OCI-LY3 (cell line): Measurements from ENCODE around the gene ACY1.

Experiments
- H2AFZ ChIP-seq: fragments of 200-600, 300-600 bp; shearing (Covaris generic); 2 replicates; pipeline ENCODE4 v1.6.0; 2014; ENCODE audit warnings: antibody characterized with exemption, low read depth, low read length
- H3K27ac ChIP-seq: fragments of 200-600, 300-600 bp; sonication (generic); 2 replicates; pipeline ENCODE4 v1.5.1; 2014; ENCODE audit warnings: mild to moderate bottlenecking, low read length, moderate library complexity, mixed read lengths
- H3K27me3 ChIP-seq: fragments of 200-600, 300-600 bp; sonication (generic); 2 replicates; pipeline ENCODE4 v1.6.1; 2014; ENCODE audit warnings: low read depth, low read length, mixed read lengths
- H3K36me3 ChIP-seq: fragments of 200-600, 300-600 bp; sonication (generic); replicated peaks from 2 replicates; pipeline ENCODE3; 2014; ENCODE audit warnings: low read depth, low read length, mixed read lengths
- H3K4me1 ChIP-seq: fragments of 300-600, 200-600 bp; sonication (generic); 2 replicates; pipeline ENCODE4 v1.6.1; 2014; ENCODE audit warnings: low read length, mixed read lengths
- H3K4me2 ChIP-seq: fragments of 200-600, 300-600 bp; sonication (generic); 2 replicates; pipeline ENCODE4 v1.6.1; 2014; ENCODE audit warnings: low read length, mixed read lengths
- H3K4me3 ChIP-seq: fragments of 300-600, 200-600 bp; sonication (generic); 2 replicates; pipeline ENCODE4 v1.5.1; 2014; ENCODE audit warnings: antibody characterized with exemption, mild to moderate bottlenecking, low read length, moderate library complexity
- H3K79me2 ChIP-seq: fragments of 300-600, 200-600 bp; shearing (Covaris generic); 2 replicates; pipeline ENCODE4 v1.6.1; 2014; ENCODE audit warnings: mild to moderate bottlenecking, low read length, mixed read lengths
- H3K9ac ChIP-seq: fragments of 300-600, 200-600 bp; shearing (Covaris generic); 2 replicates; pipeline ENCODE4 v1.6.0; 2014; ENCODE audit warnings: mild to moderate bottlenecking, low read length, moderate library complexity
- H3K9me3 ChIP-seq: fragments of 200-600, 300-600 bp; shearing (Covaris generic); 2 replicates; pipeline ENCODE4 v1.6.1; 2014; ENCODE audit warnings: low read length, mixed read lengths; ENCODE audit not compliant: insufficient read depth
- H4K20me1 ChIP-seq: fragments of 200-600, 300-600 bp; sonication (generic); 2 replicates; pipeline ENCODE4 v1.6.1; 2016; ENCODE audit warnings: low read length, mixed read lengths; ENCODE audit not compliant: insufficient read depth
- CTCF ChIP-seq: fragments of 200-600, 300-600 bp; sonication (generic); IDR thresholded peaks from 2 replicates; pipeline ENCODE4 v1.5.1; 2014; ENCODE audit warnings: antibody characterized with exemption, low read length, low read depth
- EZH2phosphoT487 ChIP-seq: fragments of 200-600 bp; shearing (Covaris generic); IDR thresholded peaks from 2 replicates; pipeline ENCODE4 v1.6.1; 2018; ENCODE audit warnings: antibody characterized with exemption, mixed run types, low read depth

ACY1 gene

GRCh38 chr3:52013802-52014598, 30.7 kb downstream of the ACY1 start:
- Histone ChIP-seq H2AFZ (no peak overlapping the region), H3K4me2 (no peak overlapping the region), H3K9me3 (no peaks in the 10 kb centered on the region), H3K9ac (no peak overlapping the region), H3K4me1 (peaks cover 12% of the 10 kb centered on the region), H3K4me3 (no peak overlapping the region), H3K36me3 (no peaks in the 10 kb centered on the region), H3K27ac (no peak overlapping the region), H3K79me2 (no peaks in the 10 kb centered on the region), H3K27me3 (peaks cover 34% of the 10 kb centered on the region), H4K20me1 (no peaks in the 10 kb centered on the region)
- TF ChIP-seq EZH2phosphoT487 (no peak), CTCF (no peak)

- Histone ChIP-seq H4K20me1 (no peaks in the 10 kb centered on the region), H2AFZ (peak overlapping the region; percentile 62; the same call in 1 of the 2 replicates), H3K27me3 (peaks cover 34% of the 10 kb centered on the region), H3K4me3 (no peak overlapping the region), H3K36me3 (no peaks in the 10 kb centered on the region), H3K79me2 (no peaks in the 10 kb centered on the region), H3K4me2 (no peak overlapping the region), H3K27ac (no peak overlapping the region), H3K9me3 (no peaks in the 10 kb centered on the region), H3K9ac (no peak overlapping the region), H3K4me1 (peaks cover 12% of the 10 kb centered on the region)
- TF ChIP-seq CTCF (peak; percentile 51), EZH2phosphoT487 (no peak)
These were observed 31.3 kb downstream of the ACY1 start for GRCh38 chr3:52014613-52015012.

GRCh38 chr3:52015438-52016228, 32.3 kb downstream of the ACY1 start:
- H3K27ac ChIP-seq = no peak overlapping the region
- TF ChIP-seq CTCF (no peak), EZH2phosphoT487 (no peak)
- no peak overlapping the region for H3K4me3 ChIP-seq
- H4K20me1 ChIP-seq = no peaks in the 10 kb centered on the region
- no peaks in the 10 kb centered on the region for H3K36me3 ChIP-seq
- peaks cover 12% of the 10 kb centered on the region for H3K4me1 ChIP-seq
- H3K9me3 ChIP-seq = no peaks in the 10 kb centered on the region
- peak overlapping the region; percentile 62; the same call in 1 of the 2 replicates for H2AFZ ChIP-seq
- no peaks in the 10 kb centered on the region for H3K79me2 ChIP-seq
- H3K9ac ChIP-seq = no peak overlapping the region
- H3K27me3 ChIP-seq = peaks cover 28% of the 10 kb centered on the region
- peak overlapping the region; percentile 29; the same call in 1 of the 2 replicates for H3K4me2 ChIP-seq

- Histone ChIP-seq H2AFZ (no peak overlapping the region), H3K9me3 (no peaks in the 10 kb centered on the region), H3K4me2 (no peak overlapping the region), H3K36me3 (no peaks in the 10 kb centered on the region), H4K20me1 (no peaks in the 10 kb centered on the region), H3K27me3 (peaks cover 22% of the 10 kb centered on the region), H3K79me2 (no peaks in the 10 kb centered on the region), H3K27ac (no peak overlapping the region), H3K4me1 (peaks cover 17% of the 10 kb centered on the region), H3K4me3 (no peak overlapping the region), H3K9ac (no peak overlapping the region)
- no peak for TF ChIP-seq EZH2phosphoT487
These were observed 34.3 kb downstream of the ACY1 start for GRCh38 chr3:52017586-52017985.
